HFF-Myc (cell line): ENCODE results near the gene ACTR8.

Source experiments
- DNase-seq: peaks from one replicate; pipeline ENCODE4 v3.0.0-alpha.2; 2011; ENCODE audit warnings: low read depth; ENCODE audit errors: extremely low read depth
- H3K4me3 ChIP-seq: replicated peaks from 2 replicates; pipeline ENCODE4 v1.5.1; 2011; ENCODE audit warnings: low read depth, mild to moderate bottlenecking, control low read depth, low read length
- CTCF ChIP-seq: IDR thresholded peaks from 2 replicates; pipeline ENCODE4 v1.5.1; 2012; ENCODE audit warnings: mild to moderate bottlenecking, low read depth, low read length, control low read depth; ENCODE audit errors: missing control alignments

Gene ACTR8

GRCh38 chr3:53834429-53835095 lies 47.4 kb downstream of the ACTR8 start:
- no peak overlapping the region for H3K4me3 ChIP-seq
- DNase-seq = no peak
- no peak for TF ChIP-seq CTCF

GRCh38 chr3:53833700-53834099 lies 48.3 kb downstream of the ACTR8 start:
- TF ChIP-seq CTCF = no peak
- no peak overlapping the region for H3K4me3 ChIP-seq
- no peak for DNase-seq

- no peak for DNase-seq
- H3K4me3 ChIP-seq = no peak overlapping the region
- TF ChIP-seq CTCF = no peak
Observed at GRCh38 chr3:53833053-53833645, 48.8 kb downstream of the ACTR8 start.

GRCh38 chr3:53830944-53831343 lies 51.0 kb downstream of the ACTR8 start:
- no peak for DNase-seq
- no peak for TF ChIP-seq CTCF
- no peak overlapping the region for H3K4me3 ChIP-seq

- TF ChIP-seq CTCF = no peak
- no peak for DNase-seq
Observed at GRCh38 chr3:53829605-53830004, 52.3 kb downstream of the ACTR8 start.

GRCh38 chr3:53828581-53828980 lies 53.4 kb downstream of the ACTR8 start:
- no peak overlapping the region for H3K4me3 ChIP-seq
- DNase-seq = no peak
- no peak for TF ChIP-seq CTCF

More at GRCh38 chr3:53829605-53830004, 52.3 kb downstream of the ACTR8 start:
- no peak overlapping the region for H3K4me3 ChIP-seq
